Mononuclear cell (primary cell): ENCODE measurements around the gene STOX2. TPM values are rescaled to one million over a fixed set of nuclear protein-coding genes. Genes with fewer than 3 reads are reported as not detected.

Experiments used
- H3K27me3 ChIP-seq: 2 replicates; pipeline ENCODE4 v1.6.0; 2011; ENCODE audit warnings: low read length, control low read depth; ENCODE audit not compliant: insufficient read depth
- H3K4me1 ChIP-seq: 2 replicates; pipeline ENCODE4 v1.5.1; 2011; ENCODE audit warnings: mild to moderate bottlenecking, low read length, control low read depth; ENCODE audit not compliant: insufficient read depth
- H3K4me3 ChIP-seq: 2 replicates; pipeline ENCODE4 v1.5.1; 2011; ENCODE audit warnings: mild to moderate bottlenecking, low read length, moderate library complexity
- H3K9me3 ChIP-seq: 2 replicates; pipeline ENCODE4 v1.5.1; 2011; ENCODE audit warnings: low read depth, mild to moderate bottlenecking, control low read depth, low read length
- total RNA-seq: library from RNA; depleted of rRNA; stranded (reverse); fragments of >200 nt; gene quantifications from one replicate; pipeline ENCODE4 v1.2.3, GENCODE V29; 2012

STOX2 gene, protein sequence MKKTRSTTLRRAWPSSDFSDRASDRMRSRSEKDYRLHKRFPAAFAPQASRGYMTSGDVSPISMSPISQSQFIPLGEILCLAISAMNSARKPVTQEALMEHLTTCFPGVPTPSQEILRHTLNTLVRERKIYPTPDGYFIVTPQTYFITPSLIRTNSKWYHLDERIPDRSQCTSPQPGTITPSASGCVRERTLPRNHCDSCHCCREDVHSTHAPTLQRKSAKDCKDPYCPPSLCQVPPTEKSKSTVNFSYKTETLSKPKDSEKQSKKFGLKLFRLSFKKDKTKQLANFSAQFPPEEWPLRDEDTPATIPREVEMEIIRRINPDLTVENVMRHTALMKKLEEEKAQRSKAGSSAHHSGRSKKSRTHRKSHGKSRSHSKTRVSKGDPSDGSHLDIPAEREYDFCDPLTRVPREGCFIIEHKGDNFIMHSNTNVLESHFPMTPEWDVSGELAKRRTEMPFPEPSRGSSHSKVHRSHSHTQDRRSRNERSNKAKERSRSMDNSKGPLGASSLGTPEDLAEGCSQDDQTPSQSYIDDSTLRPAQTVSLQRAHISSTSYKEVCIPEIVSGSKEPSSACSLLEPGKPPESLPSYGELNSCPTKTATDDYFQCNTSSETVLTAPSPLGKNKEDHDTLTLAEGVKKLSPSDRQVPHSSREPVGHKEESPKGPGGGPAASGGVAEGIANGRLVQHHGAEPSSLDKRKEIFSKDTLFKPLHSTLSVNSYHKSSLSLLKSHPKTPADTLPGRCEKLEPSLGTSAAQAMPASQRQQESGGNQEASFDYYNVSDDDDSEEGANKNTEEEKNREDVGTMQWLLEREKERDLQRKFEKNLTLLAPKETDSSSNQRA (N-terminal part only)
- total RNA-seq = under 0.01 TPM

GRCh38 chr4:183905081-183905592, at the start of gene STOX2:
Gene STOX2, plus strand, starts transcription at chr4:183905307. Its CDS starts 1,484 bp downstream, at chr4:183906791.
- Histone ChIP-seq H3K9me3 (no peaks in the 10 kb centered on the region), H3K4me3 (no peak within 1 kb of the TSS), H3K27me3 (peaks cover 54% of the 10 kb centered on the region), H3K4me1 (peaks cover 21% of the 10 kb centered on the region)

GRCh38 chr4:183855323-183856190, 49.5 kb upstream of the STOX2 start:
- no peaks in the 10 kb centered on the region for H3K9me3 ChIP-seq
- no peak overlapping the region for H3K4me3 ChIP-seq
- H3K27me3 ChIP-seq = no peaks in the 10 kb centered on the region
- H3K4me1 ChIP-seq = no peaks in the 10 kb centered on the region

GRCh38 chr4:183857040-183857439, 48.1 kb upstream of the STOX2 start:
- Histone ChIP-seq H3K4me1 (no peaks in the 10 kb centered on the region), H3K9me3 (no peaks in the 10 kb centered on the region), H3K27me3 (no peaks in the 10 kb centered on the region), H3K4me3 (no peak overlapping the region)

DNA sequence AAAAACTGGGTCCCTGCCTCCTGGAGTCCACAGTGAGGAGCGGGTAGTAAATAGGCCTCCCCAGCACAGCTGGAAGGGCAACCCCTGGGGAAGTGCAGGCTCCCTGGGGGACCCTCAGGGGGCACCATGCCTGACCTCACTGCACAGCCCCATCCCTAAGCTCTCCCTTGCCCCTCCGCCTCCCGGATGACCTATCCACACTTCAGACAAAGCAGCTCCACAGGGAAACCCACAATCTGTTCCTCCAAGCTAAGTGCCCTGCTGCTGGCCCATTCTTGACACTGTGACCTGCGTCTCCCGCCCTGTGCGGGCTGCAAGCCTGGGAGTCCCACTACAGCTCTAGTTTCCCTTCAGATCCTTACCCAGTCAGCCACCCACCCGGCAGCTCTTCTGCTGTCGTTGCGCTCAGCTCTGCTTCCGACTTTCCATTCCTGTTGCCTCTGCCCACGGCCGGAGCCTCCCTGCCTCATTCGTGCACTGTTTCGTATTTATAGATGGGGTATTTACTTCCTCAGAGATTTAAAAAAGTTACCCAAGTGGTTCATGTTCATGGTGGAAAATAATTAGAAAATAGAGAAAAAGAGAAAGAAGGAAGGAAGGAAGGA, 47.0 kb upstream of the STOX2 start:
- no peaks in the 10 kb centered on the region for H3K27me3 ChIP-seq
- no peak overlapping the region for H3K4me3 ChIP-seq
- H3K9me3 ChIP-seq = no peaks in the 10 kb centered on the region
- H3K4me1 ChIP-seq = no peaks in the 10 kb centered on the region

DNA sequence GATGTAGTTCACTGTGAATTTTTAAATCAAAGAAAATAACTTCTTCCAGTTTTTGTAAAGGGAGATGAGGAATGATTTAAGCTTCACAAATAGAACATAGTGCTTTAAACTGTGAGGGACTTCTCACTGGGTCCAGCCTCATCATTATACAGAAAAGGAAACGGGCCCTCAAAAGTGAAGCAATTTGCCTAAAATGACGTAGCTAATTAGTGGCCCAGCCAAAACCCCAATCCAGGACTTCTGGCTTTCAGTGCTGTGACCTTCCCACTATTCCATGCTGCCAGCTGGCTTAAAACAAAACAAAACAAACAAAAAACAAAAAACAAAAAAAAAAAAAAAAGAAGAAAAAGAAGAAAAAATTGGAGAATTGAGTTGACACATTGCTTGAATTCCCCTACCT, 45.0 kb upstream of the STOX2 start:
- Histone ChIP-seq H3K4me3 (no peak overlapping the region), H3K27me3 (no peaks in the 10 kb centered on the region), H3K4me1 (no peaks in the 10 kb centered on the region), H3K9me3 (no peaks in the 10 kb centered on the region)

- Histone ChIP-seq H3K4me1 (no peaks in the 10 kb centered on the region), H3K9me3 (no peaks in the 10 kb centered on the region), H3K4me3 (no peak overlapping the region), H3K27me3 (no peaks in the 10 kb centered on the region)
Observed at GRCh38 chr4:183860731-183861130, 44.4 kb upstream of the STOX2 start.

GRCh38 chr4:183861426-183861825, 43.7 kb upstream of the STOX2 start:
- Histone ChIP-seq H3K9me3 (no peaks in the 10 kb centered on the region), H3K4me1 (no peaks in the 10 kb centered on the region), H3K27me3 (no peaks in the 10 kb centered on the region), H3K4me3 (no peak overlapping the region)

DNA sequence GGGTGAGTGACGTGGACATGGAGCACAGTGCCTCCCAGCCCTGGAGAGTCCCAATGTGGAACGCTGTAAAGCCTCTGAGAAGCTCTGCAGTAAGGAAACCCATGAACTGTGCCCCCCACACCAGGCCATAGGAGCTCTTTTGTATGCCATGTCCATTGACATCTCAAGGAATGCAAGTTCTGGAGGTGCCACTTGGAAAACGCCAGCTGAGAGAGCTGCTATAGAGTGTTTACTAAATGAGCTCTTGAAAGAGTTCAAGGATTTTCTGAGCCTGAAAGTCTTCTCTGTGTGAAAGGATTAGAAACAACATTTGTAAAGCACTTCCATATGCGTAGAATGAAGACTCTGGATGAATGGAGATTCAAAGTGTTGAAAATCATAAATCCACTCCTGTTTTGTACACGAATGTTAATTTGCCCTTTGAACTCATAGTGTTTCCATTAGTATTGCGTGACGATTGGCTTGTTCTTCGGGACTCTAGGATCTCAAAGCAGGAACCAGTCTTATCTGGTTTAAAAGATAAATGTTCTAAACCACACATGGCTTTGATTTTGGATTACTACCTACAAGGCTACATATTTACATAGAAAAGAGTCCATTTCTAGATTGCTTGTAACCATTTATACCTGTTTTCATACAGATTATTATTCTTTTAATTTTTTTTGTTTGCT, 41.8 kb upstream of the STOX2 start:
- Histone ChIP-seq H3K27me3 (no peaks in the 10 kb centered on the region), H3K4me3 (no peak overlapping the region), H3K4me1 (no peaks in the 10 kb centered on the region), H3K9me3 (no peaks in the 10 kb centered on the region)

DNA sequence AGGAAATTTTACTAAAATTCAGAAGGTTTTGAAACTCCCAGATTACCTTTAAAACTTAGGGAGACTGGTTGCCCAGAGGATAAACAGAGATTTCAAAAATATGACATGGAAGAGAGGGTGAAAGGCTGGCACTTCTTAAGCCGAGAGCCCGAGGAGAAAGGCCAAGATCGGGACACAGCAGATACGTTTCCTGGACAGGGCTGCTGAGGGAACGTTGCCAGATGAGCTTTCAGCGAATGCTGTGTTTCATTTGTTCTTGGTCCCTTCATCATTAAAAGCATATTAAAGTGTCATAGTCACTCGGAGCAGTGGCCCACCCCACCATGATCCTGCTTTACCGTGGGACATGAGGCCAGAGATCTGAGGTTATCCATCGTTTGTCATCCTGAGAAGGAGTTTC, 37.9 kb upstream of the STOX2 start:
- Histone ChIP-seq H3K4me1 (no peaks in the 10 kb centered on the region), H3K4me3 (no peak overlapping the region), H3K27me3 (no peaks in the 10 kb centered on the region), H3K9me3 (no peaks in the 10 kb centered on the region)

DNA sequence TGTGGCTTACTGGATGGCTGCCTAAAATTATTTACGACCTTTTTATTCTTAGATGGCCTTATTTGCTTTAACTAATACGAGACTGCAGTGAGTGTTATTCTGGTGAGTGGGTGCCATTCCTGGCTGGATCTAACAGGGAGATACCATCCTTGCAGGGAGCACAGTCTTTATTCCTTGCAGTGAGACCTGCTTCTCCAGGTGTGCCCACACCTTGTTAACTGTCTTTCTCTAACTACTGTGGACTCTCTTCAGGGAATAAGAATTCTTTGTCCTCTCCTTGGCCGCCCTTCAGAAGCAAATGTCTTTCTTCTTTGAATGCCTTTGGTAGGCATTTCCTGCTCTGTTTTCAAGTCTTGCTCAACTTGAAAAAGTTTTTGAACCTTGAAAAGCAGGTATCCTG, 34.1 kb upstream of the STOX2 start:
- no peaks in the 10 kb centered on the region for H3K9me3 ChIP-seq
- H3K27me3 ChIP-seq = no peaks in the 10 kb centered on the region
- no peak overlapping the region for H3K4me3 ChIP-seq
- H3K4me1 ChIP-seq = no peaks in the 10 kb centered on the region

DNA sequence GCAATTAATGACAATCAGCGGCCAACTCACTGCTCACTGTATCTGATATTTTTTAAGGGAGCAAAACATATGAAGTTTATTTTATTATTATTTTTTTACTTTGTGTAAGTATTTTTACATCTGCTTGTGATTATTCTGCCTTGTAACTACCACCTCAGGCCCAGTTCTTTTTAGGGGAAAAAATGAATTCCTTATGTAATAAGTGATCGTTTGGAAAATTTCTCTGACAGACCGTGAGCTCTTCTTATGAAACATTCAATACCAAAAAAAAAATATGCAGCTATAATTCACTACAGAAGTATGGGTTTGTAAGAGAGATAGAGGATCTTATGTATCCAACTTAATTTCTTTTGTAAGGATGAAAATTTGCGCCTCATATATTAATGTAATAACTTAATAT, 33.5 kb upstream of the STOX2 start:
- Histone ChIP-seq H3K9me3 (no peaks in the 10 kb centered on the region), H3K27me3 (no peaks in the 10 kb centered on the region), H3K4me1 (no peaks in the 10 kb centered on the region)

DNA sequence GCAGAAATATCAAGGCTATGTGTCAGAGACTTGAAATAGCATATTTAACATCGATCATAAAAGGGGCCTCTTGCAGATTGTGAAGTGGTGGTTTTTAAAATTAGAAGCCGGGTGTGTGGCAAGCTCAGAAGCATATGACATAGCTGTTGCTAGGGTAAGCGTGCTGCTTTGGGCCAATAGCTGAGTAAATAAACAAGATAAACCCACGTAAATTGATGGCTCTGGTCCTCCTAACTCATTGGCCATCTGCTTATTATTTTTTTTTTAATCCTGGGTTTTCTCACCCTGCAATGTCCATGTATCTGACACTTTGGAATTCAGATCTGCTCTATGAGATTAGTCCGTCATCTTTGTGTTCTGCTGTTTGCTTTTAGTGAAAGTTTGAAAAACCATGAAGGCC, 32.6 kb upstream of the STOX2 start:
- no peaks in the 10 kb centered on the region for H3K27me3 ChIP-seq
- no peaks in the 10 kb centered on the region for H3K9me3 ChIP-seq
- no peak overlapping the region for H3K4me3 ChIP-seq
- no peaks in the 10 kb centered on the region for H3K4me1 ChIP-seq

More for the DNA sequence above, 33.5 kb upstream of the STOX2 start:
- no peak overlapping the region for H3K4me3 ChIP-seq

DNA sequence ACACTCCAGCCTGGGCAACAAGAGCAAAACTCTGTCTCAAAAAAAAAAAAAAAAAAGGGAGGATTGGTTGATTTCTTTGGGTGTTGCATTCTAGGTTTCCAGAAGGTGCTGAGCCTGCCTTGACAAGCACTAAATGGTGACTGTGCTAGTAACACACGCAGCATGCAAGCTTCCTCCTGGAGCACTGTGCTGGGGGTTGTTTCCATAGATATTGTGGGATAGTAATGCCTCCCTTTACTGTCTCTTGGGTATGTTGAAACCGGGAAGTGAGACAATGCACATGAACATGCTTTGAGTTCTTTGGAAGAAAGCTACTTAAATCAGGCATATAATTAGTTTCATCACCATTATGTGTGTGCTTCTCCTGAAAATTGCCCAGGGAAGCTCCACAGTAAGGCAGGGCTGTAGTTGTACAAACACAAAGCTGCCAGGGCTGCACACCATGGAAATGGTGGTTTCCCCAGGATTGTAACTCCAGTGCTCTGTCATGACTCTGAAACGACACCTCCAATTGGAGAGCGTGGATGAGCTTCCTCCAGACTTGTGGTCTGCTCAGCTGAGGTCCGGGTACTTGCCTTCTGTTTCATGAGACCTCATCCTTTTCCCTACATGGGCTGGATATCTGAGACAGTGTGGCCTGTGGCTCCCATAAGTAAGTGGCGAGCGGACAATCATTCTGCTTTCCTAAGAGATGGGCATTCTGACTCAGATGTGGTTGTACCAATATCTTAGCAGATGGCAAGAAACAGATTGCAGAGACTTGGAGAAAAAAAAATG, 31.5 kb upstream of the STOX2 start:
- Histone ChIP-seq H3K9me3 (no peaks in the 10 kb centered on the region), H3K4me1 (no peaks in the 10 kb centered on the region), H3K4me3 (no peak overlapping the region), H3K27me3 (no peaks in the 10 kb centered on the region)
